ENCODE data around the gene PIGX.

Gene PIGX

GRCh38 chr3:196711838-196712513, at the start of gene PIGX, which contains the start of gene CEP19:
Gene PIGX, plus strand, starts transcription at chr3:196712377.
Gene CEP19, minus strand, starts transcription at chr3:196712250. Its CDS starts 3,593 bp downstream, at chr3:196708657.
- peak; percentile 64 for DNase-seq

GRCh38 chr3:196662711-196663571, 49.2 kb upstream of the PIGX start:
- DNase-seq = no peak

DNA sequence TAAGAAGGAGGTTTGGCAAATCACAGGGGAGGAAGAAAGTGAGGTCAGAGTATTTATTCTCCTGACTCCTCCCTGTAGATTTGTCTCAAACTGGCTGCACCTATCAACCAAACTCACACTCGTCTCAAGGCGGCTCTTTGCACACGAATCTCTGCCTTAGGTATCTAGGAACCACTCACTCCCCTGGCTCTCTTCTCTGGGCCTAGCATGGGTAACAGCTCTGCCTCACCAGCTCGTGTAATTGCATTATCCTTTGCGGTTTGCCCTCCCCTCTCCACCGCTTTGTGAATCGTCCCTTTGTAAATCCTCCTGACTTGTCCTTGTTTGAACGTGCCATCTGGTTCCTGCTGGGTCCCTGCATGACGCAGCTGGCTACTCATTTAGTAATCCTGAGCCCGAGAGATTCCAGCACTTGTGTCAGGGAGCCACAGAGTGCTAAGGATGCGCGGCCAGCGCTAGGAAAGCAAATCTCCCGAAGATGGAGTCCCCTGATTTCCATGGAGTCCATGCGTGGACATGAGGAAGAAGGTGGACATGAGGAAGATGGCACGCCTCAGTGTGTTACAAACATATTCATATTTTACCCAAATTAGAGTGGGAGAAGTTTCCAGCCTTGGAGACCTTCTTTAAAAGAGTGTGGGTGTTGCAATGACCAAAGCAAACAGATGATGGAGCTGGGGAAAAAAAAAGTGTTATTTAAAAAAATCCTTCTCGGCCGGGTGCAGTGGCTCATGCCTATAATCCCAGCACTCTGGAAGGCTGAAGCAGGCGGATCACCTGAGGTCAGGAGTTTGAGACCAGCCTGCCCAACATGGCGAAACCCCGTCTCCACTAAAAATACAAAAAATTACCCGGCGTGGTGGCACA, 45.9 kb upstream of the PIGX start:
- DNase-seq = peak; percentile 96

DNA sequence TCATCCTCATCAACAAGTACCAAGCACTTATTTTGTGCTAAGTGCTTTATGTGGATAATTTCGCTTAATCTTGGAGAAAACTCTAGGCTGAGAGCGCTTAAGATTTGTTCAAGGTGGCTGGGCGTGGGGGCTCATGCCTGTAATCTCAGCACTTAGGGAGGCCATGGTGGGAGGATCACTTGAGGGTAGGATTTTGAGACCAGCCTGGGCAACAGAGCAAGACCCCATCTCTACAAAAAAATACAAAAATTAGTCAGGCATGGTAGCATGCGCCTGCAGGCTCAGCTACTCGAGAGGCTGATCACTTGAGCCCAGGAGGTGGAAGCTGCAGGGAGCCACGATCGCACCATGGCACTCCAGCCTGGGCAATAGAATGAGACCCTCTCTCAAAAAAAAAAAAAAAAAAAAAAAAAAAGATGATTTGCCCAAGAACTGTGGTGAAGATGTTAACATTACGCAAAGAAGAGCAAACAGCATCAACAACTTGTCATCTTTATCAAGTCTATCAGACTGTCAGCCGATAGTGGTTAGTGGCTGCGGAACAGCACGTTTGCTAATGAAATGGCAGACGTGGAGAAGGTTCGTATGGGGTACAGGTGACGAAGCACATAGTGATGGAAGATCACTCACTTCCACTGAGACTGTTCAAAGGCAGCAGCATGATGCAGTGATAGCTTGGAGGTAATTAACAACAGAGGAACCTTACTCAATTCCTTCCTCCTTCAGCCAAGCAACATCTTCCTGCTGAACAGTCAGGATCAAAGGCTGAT, 44.9 kb upstream of the PIGX start:
- no peak for DNase-seq

GRCh38 chr3:196670339-196670738, 41.8 kb upstream of the PIGX start:
- no peak for DNase-seq

DNA sequence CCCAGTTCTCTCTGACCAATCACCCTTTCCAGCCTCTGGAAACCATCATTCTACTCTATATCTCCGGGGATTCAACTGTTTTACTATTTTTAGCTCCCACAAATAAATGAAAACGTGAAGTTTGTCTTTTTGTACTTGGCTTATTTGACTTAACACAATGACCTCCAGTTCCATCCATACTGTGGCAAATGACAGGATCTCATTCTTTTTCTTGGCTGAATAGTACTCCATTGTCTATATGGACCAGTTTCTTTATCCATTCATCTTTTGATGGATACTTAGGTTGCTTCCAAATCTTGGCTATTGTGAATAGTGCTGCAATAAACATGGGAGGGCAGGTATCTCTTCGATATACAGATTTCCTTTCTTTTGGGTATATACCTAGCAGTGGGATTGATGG, 38.5 kb upstream of the PIGX start:
- DNase-seq = no peak

GRCh38 chr3:196677353-196677752, 34.8 kb upstream of the PIGX start:
- no peak for DNase-seq

DNA sequence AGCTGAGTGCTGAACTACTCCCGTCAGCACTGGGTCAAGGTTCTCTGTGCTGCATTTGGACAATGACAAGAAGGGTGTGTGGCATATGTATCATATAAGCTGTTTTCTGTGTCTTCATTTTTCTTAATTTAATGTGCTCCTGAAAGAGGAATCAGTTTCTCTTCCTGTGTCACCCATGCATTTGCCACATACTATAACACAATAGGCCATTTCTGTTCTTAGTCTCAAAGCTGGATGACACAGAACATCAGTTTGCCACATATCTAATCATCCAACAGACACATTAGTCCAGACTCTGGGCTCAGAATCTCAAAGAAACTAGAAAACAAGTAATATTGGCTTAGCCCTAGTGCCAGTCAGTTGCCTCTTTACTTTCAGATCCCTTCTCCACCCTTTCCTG, 34.2 kb upstream of the PIGX start:
- no peak for DNase-seq

GRCh38 chr3:196684548-196685407, 27.4 kb upstream of the PIGX start:
- peak; percentile 77 for DNase-seq

DNA sequence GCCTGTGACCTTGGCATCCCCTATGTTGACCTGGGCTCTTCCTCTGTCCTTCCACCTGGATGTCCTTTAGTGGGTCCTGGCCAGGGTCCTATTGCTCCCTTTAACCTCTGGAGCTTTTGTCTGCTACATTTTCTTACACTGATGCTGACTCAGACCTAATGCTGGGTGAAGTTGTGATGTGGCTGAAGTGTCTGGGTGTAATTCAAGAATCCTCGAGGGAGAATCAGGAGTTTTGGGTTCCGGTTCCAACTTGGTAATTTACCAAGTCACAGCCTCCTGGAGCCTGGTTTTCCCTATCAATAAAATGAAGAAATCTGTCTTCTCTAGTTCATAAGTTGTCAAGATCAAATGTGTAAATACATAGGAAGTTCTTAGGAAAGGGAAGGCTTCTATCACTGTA, 25.7 kb upstream of the PIGX start:
- DNase-seq = no peak

GRCh38 chr3:196688349-196688748, 23.8 kb upstream of the PIGX start:
- no peak for DNase-seq

- DNase-seq = no peak
These were observed 22.1 kb upstream of the PIGX start for GRCh38 chr3:196689941-196690660.

GRCh38 chr3:196691386-196691785, 20.8 kb upstream of the PIGX start:
- no peak for DNase-seq

DNA sequence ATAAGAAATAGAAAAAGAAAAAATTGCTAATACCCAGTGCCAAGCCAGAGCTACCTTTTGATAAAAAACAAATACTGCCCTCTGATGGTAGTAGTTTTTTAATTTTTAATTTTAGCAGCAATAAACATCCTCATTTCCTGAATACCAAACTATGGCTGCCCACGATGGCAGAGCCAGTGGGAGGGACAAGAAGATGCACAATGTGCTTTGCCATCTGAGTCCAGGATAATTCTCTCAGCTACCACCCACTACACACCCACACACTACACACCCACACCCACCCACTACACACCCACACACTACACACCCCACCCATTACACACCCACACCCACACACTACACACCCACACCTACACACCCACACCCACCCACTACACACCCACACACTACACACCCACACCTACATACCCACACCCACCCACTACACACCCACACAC, 18.0 kb upstream of the PIGX start:
- peak; percentile 15 for DNase-seq

- DNase-seq = no peak
These were observed 17.0 kb upstream of the PIGX start for GRCh38 chr3:196694941-196695848.

DNA sequence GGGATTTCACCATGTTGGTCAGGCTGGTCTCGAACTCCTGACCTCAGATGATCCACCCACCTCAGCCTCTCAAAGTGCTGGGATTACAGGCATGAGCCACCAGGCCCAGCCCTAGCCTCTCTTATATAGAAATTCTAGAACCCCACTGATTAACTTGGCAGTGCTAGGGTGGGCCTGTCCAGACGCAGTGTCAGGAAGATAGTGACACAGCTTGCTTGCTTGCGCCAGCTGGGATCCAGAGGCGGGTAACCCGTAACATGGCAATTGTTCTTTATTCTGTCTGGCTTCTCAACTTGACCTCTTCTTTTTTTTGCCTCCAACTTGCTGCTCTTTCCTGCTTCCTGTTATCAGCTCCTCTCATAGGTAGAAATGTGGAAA, 16.3 kb upstream of the PIGX start:
- no peak for DNase-seq

GRCh38 chr3:196697270-196697669, 14.9 kb upstream of the PIGX start:
- no peak for DNase-seq

GRCh38 chr3:196699749-196700148, 12.4 kb upstream of the PIGX start:
- DNase-seq = no peak

DNA sequence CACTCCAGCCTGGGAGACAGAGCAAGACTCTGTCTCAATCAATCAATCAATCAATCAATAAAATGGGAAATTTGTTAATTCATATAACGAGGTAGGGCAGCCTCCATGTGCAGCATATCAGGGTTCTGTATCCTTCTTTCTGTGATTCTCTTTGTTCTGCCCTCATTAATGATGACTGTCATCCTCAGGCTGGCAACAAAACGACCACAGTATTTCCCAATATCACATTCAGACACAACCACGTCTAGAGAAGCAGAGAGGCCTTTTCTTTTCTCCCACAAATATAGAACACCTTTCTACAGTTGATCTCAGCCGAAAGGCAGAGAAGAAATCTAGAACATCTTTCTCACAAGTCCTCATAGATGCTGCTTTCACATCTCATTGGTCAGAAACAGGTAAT, 11.4 kb upstream of the PIGX start:
- no peak for DNase-seq

GRCh38 chr3:196706327-196706726, 5.8 kb upstream of the PIGX start:
- DNase-seq = no peak
